HT1080 (cell line): ENCODE results near the gene OR51A4. TPM values are rescaled to one million over a fixed set of nuclear protein-coding genes. Genes with fewer than 3 reads are reported as not detected.

ENCODE experiments used
- total RNA-seq: library from RNA; depleted of rRNA; stranded (reverse); fragments of >200 nt; shearing (Covaris generic); gene quantifications from 2 replicates; pipeline ENCODE4 v1.2.3, GENCODE V29; 2014; rRNA removed

OR51A4 gene
- total RNA-seq, 1 experiment from 2014 or later, result not detected

Other genes starting within 250 kb of the OR51A4 start
- not detected in 2 replicates for gene OR51E2, start 249.8 kb downstream of the OR51A4 start, total RNA-seq
- not detected in 2 replicates for gene MMP26, start 242.8 kb downstream of the OR51A4 start, total RNA-seq
- gene OR51F1, start 177.7 kb downstream of the OR51A4 start, total RNA-seq, result not detected in 2 replicates
- gene OR52R1, start 143.2 kb downstream of the OR51A4 start, total RNA-seq, result not detected in 2 replicates
- not detected in 2 replicates for gene OR51F2, start 126.3 kb downstream of the OR51A4 start, total RNA-seq
- not detected in 2 replicates for gene OR51S1, start 98.4 kb downstream of the OR51A4 start, total RNA-seq
- gene OR51T1, start 65.7 kb downstream of the OR51A4 start, total RNA-seq, result not detected in 2 replicates
- not detected in 2 replicates for gene OR51A7, start 43.8 kb downstream of the OR51A4 start, total RNA-seq
- gene OR51G2, start 28.3 kb downstream of the OR51A4 start, total RNA-seq, result not detected in 2 replicates
- gene OR51G1, start 23.3 kb downstream of the OR51A4 start, total RNA-seq, result not detected in 2 replicates
- not detected in 2 replicates for gene OR51A2, start 8.1 kb upstream of the OR51A4 start, total RNA-seq
- not detected in 2 replicates for gene OR51L1, start 47.2 kb upstream of the OR51A4 start, total RNA-seq
- not detected in 2 replicates for gene OR52J3, start 98.9 kb upstream of the OR51A4 start, total RNA-seq
- not detected in 2 replicates for gene OR52E2, start 112.0 kb upstream of the OR51A4 start, total RNA-seq
- not detected in 2 replicates for gene OR52E1, start 122.0 kb upstream of the OR51A4 start, total RNA-seq
- not detected in 2 replicates for gene OR52A5, start 190.8 kb upstream of the OR51A4 start, total RNA-seq
- not detected in 2 replicates for gene OR52A1, start 207.2 kb upstream of the OR51A4 start, total RNA-seq